RPMI8226 (cell line): ENCODE results near the gene SEMA4A.
A peak's percentile ranks its signal among the peaks of the same experiment; 100 is the strongest.
"Not testable (repeated sequence)": the region's sequence is repeated elsewhere in the genome, so short reads cannot be mapped to it uniquely, and the experiment has no call there.

Experiments used
- DNase-seq: peaks from one replicate; pipeline ENCODE4 v3.0.0-alpha.2; 2015

SEMA4A gene

DNA sequence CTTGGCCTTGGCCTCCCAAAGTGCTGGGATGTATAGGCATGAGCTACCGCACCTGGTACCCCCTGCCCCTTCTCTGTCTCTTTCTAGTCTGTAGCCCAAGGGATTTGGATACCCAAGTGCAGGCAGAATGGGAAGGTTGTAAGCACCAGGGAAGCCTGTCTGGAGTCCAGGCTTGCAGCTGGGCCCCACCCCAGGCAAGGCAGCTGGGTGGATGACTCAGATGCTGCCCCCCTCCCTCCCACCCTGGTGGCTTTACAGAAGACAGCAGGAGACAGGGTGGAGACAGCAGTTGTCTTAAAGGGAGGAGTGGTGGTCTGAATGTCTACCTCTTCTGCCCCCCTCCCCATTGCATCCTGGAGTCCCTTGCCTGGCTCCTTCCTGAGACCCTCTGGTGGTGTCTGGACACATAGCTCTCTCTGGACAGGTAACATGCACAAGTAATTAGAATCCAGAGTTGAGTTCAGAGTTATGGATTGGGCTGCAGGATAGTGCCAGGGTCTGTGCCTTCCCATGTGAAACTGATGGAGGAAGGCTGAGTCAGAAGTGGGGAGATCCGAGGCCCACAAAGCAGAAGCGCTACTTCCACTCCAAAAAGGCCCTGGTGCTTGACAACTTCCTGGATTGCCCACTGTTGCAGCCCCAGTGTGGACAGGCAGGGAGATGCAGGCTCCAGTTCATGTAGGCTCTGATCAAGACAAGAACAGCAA lies 33.7 kb upstream of the SEMA4A start:
- DNase-seq = no peak

DNA sequence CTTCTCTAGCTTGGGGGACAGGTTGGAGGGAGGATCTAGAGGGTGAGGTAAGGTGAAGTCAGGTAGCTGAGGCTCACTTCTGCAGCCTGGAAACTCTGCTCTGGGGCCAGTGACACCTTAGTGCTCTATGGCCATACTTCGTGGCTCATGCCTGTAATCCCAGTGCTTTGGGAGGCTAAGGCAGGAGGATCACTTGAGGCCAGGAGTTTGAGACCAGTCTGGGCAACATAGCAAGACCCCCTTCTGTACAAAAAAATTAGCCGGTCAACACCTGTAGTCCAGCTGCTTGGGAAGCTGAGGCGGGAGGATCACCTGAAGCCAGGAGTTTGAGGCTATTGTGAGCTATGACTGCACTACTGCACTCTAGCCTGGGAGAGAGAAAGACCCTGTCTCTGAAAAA lies 33.1 kb upstream of the SEMA4A start:
- no peak for DNase-seq

DNA sequence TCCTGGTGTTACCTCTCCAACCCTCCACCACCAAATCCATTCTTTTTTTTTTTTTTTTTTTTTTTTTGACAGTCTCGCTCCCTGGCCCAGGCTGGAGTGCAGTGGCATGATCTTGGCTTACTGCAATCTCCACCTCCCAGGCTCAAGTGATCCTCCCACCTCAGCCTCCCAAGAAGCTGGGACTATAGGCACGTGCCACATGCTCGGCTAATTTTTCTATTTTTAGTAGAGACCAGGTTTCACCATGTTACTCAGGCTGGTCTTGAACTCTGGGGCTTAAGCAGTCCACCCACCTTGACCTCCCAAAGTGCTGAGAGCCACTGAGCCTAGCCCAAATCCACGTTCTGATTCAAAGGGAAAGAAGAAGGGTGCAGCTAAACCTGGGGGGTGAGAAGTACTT lies 32.4 kb upstream of the SEMA4A start:
- DNase-seq = not testable (repeated sequence)

DNA sequence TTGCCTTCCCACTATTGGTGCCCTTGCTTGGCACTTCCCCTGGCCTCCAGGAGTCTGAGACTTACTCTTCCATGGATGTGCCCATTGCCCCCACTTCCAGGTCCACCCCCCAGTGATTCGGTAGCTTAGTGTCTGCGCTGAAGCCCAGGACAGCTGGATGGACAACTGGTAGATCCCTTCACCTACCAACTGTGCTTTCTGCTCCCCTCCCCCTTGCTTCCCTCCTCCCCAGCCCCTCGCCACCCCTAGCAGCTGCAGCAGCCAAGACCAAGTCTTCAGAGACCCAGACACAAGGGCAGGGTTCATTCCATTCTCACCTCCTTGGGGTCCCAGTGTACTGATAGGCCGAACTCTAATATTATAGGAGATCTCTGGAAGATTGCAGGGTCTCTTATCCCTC lies 31.9 kb upstream of the SEMA4A start:
- no peak for DNase-seq

DNA sequence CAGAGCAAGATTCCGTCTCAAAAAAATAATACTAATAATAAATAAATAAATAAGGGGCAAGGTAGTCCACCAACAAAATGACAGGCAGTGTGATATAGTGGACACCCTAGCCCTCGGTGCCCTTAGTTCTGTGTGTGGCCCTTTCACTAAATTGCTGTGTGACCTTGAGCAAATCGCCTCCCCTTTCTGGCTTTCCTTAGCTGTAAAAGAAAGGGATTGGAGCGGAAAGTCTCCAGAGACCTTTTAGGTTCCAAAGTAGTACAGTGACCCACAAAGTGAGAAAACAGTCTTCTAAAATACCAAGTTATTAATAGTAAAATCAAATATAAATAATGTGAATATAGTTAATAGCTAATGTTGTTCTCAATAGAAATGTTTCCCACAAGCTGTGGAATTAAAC lies 31.3 kb upstream of the SEMA4A start:
- no peak for DNase-seq

DNA sequence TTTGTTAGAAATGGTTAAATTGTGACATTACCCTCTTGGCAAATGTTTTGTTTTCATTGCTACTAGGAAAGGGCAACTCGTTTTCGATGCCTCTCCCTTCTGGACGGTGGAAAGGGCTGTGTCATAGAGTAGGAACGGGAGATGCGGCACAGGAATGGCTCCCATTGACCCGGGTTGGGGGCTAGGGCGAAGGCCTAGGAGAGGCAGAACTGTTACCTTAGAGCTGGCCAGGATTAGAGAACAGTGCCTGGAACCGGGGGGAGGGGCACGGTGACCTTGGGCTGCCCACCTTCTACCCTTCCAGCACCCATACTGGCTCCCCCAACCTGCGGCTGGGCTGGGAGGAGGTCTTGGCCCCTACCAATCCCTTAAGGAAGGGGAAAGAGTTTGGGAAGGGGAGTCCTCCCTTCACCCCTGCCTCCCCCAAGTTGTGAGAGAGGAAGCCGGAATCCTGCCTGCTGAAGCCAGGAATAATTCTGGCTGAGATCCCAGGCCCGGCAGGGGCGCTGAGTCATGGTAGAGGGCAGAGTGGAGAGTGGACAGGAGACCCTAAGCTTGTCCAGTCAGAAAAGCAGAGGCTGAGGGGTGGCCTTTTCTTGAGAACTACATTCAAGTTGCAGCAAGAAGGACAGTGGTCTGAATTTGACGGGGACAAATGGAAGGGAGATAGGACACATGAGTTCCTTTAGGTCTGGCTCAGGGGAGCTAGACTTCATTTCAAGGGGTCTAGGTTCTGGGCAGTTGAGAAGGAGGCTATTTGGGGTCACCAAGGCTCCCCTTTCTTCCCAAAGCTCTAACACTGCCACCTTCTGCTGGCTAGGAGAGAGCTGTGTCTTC lies 30.6 kb upstream of the SEMA4A start:
- no peak for DNase-seq

DNA sequence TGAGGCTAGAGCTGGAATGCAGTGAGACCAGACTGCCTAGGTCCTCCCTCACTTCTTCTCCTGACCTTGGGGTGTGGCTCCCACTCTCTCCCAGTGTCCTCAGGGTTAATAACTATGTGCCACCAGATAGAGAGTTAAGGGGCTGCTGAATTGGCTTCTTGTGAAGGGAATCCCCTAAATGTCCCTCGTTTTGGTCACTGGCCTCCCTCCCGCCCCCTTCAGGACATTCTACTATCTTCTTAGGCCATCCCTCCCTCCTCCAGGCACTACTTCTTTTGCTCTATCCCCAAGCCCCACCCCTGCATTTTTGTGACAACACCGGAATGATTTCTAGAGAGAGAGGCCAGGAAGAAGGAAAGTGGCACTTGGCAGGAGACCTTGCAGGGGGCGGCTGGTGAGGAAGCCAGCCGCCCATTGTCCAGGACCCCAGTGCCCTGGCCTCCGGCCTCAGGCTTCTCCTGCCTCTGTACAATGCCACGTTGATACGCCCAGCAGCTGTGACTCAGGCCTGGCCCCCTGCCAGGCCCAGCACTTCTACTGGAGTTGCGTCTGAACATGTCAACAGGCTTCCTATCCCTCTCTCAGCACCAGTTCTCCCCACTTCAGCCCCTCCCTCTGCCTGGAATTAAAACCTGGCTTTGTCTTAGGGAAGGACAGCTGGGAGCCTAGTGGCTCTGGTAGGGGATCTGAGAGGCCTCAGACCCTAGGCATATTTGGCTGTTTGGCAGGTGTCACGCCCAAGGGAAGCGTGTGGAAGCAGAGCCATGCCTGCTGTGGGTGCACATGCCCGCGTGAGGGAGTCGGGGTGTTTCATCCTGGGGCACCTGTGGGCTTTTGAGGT lies 29.8 kb upstream of the SEMA4A start:
- peak; percentile 96 for DNase-seq

DNA sequence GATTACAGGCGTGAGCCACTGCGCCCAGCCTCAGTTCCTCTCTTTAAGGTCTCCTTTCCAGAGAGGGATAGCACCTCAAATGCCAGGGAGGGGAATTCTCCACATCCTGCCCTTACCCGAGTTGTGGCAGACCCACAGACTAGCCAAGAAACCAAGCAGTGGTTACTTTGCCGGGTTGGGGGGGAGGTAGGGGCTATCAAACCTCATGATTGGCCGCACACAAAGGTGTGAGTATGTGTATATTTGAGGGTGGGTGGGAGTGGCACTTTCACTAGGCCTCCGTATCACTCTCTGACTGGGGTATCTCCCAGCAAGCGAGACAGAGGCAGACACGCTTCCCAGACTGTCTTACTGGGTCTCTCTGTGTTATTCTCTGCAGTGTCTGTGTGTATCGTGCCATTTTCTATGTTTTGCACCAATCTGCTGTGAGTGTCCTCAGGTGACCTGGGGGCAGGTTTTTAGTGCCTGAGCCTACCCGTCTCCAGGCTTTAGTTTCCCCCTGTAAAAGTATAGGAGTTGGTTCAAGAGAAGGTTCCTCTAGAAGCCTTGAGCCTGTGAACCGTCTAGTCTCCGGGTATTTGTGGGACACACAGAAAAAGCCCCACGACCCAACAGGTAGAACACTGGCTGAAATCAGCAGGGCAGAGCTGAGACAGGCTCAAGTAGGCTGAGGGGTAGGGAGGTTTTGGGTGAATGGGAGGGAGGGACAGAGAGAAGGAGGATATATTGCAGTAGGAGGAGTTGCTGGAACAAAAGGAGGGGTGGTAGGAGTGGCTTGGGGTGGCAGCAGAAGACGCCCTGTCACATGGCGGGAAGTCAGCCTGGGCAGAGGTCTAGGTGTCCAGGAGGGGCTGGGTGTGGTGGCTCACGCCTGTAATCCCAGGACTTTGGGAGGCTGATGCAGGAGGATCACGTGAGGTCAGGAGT lies 28.6 kb upstream of the SEMA4A start:
- DNase-seq = peak; percentile 81

DNA sequence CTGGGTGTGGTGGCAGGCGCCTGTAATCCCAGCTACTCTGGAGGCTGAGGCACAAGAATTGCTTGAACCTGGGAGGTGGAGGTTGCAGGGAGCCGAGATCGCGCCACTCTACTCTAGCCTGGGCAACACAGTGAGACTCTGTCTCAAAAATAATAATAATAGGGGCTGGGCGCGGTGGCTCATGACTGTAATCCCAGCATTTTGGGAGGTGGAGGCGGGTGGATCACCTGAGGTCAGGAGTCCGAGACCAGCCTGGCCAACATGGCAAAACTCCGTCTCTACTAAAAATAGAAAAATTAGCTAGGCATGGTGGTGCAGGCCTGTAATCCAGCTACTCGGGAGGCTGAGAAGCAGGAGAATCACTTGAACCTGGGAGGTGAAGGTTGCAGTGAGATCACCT lies 27.8 kb upstream of the SEMA4A start:
- DNase-seq = not testable (repeated sequence)

DNA sequence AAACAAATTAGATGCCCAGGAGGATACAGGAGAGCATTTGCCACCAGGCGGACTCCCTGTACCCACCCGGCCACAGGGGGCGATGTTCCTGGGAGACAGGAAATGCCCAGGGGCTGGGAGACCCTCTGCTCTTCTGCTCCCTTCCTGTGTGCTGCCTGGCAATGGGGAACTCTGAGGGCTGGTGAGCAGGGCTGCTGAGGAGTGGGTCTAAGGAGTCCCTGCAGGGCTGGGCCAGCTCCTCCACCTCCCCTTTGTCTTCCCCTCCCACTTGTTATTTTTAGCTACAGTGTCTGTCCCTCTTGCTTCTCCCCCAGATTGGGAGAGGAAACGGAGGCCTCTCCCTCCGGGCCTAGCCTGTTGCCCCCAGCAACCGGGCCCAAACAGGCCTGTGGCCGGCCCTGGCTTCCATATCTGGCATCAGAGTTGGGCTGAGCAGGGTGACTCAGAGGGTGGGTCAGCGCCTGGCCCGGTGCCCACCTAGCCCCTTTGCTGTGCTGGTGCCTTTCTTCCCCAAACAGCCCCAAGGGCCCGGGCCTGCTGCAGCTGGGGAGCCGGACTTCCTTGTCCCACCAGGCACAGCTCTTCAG lies 27.2 kb upstream of the SEMA4A start:
- DNase-seq = peak; percentile 97

DNA sequence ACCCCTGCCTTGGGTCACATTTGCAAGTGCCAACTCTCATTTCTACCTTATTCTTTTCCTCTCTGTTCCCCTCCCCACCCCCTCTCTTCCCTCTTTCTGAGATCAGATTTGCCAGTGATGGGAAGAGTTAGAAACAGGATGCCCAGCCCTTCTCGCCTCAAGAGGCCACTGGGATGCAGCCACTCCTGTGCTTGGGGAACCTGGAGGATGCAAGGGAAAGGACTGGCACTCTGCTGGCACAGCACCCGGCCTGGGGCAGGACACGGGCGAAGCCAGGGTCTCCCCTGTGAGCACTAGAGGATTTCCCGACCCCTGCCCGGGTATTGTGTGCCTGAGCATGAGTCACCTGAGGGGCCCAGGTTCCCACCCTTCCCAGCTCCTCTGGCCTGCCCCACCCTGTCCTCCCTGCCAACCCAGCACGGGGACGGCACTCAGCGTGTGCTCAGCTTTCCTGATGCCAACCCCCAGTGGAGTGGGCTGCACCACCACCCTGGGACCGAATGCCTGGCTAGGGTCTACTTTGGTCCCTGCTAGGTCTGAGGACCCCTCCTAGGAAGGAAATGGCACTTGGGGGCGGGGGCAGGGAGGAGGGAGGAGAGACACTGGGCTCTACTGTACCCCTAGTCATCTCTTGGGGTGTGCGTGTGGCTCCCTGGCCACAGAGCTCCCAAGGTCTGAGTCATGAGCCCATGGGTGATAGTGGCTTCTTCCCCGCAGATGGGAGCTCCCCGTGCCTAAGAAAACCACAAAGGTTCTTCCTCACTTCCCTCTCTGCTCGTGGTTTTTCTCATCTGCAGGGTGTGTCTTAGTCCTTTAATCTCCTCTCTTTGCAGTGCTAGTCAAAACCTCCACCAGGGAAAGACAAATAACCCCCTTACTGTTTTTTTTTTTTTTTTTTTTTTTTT lies 26.5 kb upstream of the SEMA4A start:
- peak; percentile 94 for DNase-seq

DNA sequence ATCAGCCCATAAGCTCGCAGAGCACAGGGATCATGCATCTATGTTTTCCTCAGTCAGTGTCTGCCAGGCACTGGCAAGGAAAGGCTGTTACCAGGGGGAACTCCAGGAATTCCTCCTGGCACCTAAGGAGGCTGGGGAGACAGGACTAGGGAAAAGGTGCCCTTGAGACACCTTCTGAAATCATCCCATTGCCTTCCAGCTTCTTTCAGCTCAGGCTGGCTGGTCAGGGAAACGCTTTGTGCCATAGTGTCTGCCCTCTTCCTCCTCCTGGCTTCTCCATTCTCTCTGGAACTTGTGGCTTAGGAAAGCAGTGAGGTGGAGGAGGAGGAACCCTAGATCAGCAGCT lies 25.1 kb upstream of the SEMA4A start:
- DNase-seq = no peak

DNA sequence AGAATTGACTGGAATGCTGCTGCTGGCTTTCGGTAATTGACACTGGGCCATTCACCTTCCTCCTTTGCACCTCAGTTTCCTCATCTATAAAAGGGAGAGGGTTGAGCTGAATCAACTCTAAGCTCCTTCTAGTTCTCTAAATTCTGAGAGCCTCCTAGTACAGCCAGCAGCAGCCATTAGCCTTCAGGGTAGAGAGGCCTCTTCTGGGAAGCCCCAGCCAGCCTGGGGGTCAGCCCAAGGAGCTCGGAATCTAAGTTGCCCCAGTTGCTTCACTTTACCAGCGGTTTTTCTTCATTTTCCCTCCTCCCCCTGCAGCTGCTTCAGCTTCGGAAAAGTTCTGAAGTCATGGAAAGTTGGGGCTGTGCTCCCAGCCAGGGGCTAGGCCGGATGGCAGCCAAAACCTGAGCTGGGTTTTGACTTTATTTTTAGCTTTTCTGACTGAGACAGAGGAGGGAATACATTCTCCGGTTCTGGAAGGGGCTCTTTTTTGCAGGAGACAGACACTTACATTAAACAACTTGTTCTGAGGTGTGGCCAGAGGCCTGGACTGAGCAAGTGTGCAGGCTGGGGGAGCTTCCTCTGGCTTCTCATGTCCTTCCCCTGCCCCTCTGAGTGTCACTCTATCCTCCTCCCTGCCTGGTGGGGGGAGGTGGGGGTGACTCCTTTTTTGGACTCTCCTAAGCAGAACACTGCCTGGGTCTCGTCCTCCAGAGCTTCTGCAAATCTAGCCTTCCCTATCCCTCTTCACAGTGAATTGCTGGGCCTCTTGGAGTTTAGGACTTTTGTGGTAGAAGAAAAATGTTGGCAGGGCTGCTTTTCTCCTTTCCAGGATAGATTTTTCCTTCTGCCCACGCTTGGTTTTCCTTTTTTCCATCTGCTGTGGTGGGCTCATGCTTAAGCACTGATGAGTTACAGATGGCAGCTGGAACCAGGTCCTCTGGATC lies 24.5 kb upstream of the SEMA4A start:
- no peak for DNase-seq

DNA sequence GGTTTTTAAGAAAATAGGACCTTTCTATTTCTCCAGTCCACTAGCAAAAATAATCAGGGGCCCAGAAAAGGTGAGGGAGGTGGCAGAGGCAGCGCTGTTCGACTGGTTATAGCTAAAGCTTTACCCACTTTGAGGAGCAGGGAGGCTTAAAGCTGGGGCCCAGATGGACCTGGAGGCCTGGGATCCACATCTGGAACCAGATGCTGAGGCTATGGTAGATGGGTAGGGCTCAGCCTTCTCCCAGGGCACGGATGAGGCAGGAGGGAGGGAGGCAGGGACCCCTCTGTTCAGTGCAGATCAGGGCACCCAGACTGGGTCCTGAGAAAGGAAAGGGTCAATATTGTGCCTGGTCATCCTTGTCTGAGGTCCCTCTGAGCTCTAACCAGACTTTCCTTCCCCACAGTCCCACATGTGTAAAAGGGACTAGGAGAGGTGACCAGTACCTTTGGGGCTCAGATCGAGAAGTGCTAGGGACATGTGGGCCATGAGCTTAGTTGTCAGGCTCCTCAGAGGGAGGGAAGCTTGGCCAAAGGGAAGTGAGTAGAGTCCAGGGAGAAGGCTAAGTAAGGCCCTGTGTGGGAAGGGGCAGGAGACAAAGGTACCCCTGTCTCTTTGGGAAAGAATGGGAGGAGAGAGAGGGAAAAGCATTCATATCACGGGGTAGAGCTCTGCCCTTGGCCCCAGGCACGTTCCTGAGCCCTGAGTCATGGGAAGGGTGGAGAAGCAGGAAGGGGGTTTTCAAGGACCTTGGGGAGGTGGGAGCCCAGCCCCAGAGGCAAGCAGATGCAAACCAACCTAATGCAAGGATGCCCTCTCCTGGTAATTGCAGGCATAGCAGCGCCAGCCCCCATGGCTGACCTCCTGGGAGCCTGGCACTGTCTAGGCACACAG lies 23.5 kb upstream of the SEMA4A start:
- DNase-seq = peak; percentile 73

DNA sequence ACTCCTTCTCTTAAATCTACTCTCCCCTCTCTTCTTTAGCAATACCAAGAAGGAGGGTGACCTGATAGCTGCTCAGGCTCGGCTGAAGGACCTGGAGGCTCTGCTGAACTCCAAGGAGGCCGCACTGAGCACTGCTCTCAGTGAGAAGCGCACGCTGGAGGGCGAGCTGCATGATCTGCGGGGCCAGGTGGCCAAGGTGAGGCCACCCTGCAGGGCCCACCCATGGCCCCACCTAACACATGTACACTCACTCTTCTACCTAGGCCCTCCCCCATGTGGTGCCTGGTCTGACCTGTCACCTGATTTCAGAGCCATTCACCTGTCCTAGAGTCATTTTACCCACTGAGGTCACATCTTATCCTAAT lies 22.8 kb upstream of the SEMA4A start:
- no peak for DNase-seq

DNA sequence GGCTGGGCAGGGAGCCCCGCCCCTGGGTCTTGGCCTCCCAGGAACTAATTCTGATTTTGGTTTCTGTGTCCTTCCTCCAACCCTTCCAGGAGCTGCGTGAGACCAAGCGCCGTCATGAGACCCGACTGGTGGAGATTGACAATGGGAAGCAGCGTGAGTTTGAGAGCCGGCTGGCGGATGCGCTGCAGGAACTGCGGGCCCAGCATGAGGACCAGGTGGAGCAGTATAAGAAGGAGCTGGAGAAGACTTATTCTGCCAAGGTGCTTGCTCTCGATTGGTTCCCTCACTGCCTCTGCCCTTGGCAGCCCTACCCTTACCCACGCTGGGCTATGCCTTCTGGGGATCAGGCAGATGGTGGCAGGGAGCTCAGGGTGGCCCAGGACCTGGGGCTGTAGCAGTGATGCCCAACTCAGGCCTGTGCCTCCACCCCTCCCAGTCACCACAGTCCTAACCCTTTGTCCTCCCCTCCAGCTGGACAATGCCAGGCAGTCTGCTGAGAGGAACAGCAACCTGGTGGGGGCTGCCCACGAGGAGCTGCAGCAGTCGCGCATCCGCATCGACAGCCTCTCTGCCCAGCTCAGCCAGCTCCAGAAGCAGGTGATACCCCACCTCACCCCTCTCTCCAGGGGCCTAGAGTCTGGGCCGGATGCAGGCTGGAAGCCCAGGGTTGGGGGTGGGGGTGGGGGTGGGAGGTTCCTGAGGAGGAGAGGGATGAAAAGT lies 18.5 kb upstream of the SEMA4A start:
- no peak for DNase-seq

DNA sequence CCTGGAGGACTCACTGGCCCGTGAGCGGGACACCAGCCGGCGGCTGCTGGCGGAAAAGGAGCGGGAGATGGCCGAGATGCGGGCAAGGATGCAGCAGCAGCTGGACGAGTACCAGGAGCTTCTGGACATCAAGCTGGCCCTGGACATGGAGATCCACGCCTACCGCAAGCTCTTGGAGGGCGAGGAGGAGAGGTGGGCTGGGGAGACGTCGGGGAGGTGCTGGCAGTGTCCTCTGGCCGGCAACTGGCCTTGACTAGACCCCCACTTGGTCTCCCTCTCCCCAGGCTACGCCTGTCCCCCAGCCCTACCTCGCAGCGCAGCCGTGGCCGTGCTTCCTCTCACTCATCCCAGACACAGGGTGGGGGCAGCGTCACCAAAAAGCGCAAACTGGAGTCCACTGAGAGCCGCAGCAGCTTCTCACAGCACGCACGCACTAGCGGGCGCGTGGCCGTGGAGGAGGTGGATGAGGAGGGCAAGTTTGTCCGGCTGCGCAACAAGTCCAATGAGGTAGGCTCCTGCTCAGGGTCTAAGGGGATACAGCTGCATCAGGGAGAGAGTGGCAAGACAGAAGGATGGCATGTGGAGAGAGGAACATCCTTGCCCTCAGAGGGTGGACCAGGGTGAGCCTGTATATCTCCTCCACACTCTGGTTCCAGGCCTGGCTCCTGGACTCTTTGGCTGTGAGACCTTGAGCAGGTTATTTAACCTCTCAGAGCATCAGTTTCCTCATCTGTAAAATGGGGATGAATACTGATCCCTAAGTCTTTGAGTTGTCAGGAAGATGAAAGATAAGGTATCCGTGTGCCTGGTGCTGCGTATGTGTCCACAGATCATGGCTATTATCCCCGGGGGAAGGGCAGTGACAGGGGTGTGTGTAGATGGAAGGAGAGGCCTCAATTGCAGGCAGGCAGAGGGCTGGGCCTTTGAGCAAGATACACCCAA lies 17.2 kb upstream of the SEMA4A start:
- DNase-seq = no peak
